GM10248 (cell line): ENCODE data around the gene ZNF33A.
"Not testable (repeated sequence)": the region's sequence is repeated elsewhere in the genome, so short reads cannot be mapped to it uniquely, and the experiment has no call there.

Experiments
- CTCF ChIA-PET: fragments of 300-600 bp; sonication (Branson Sonifier 250); formaldehyde crosslinking; extraction: SDS; loops from one replicate; lab custom pipeline; 2021; ENCODE audit warnings: antibody characterized with exemption; lab: Yijun Ruan, JAX
- POLR2A ChIA-PET: fragments of 350-650 bp; sonication (Branson Sonifier 250); formaldehyde crosslinking; extraction: SDS; loops from one replicate; lab custom pipeline; 2020; ENCODE audit warnings: antibody characterized with exemption; lab: Yijun Ruan, JAX
- DNase-seq: peaks from one replicate; pipeline ENCODE4 v3.0.0; 2012; ENCODE audit errors: extremely low spot score
- TF ChIP-seq, protein P1 (sequence below): IDR thresholded peaks from 2 replicates; pipeline ENCODE4 v1.5.1; 2012; ENCODE audit warnings: mild to moderate bottlenecking, low read depth; ENCODE audit errors: extremely low read depth, missing control alignments, control extremely low read depth

Gene ZNF33A

DNA sequence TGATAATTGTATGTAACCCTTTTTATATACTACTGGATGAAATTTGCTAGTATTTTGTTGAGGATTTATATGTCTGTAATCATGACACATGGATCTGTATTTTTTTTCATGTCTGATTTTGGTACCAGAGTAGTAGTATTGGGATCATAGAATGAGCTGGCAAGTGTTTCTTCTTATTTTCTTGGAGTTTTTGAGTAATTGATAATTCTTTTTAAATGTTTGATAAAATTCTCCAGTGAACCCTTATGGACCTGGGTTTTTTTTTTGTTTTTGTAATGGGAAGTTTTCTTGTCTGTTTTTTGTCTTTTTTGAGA lies 28.4 kb downstream of the ZNF33A start:
- POLR2A ChIA-PET: interaction anchor here (0.7 kb wide), 1 partner anchor 9 kb away, joined by 5 read pairs; no protein-coding TSS in a partner anchor
- CTCF ChIA-PET: no interaction called here
- TF ChIP-seq, protein P1, sequence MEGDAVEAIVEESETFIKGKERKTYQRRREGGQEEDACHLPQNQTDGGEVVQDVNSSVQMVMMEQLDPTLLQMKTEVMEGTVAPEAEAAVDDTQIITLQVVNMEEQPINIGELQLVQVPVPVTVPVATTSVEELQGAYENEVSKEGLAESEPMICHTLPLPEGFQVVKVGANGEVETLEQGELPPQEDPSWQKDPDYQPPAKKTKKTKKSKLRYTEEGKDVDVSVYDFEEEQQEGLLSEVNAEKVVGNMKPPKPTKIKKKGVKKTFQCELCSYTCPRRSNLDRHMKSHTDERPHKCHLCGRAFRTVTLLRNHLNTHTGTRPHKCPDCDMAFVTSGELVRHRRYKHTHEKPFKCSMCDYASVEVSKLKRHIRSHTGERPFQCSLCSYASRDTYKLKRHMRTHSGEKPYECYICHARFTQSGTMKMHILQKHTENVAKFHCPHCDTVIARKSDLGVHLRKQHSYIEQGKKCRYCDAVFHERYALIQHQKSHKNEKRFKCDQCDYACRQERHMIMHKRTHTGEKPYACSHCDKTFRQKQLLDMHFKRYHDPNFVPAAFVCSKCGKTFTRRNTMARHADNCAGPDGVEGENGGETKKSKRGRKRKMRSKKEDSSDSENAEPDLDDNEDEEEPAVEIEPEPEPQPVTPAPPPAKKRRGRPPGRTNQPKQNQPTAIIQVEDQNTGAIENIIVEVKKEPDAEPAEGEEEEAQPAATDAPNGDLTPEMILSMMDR: no peak

DNA sequence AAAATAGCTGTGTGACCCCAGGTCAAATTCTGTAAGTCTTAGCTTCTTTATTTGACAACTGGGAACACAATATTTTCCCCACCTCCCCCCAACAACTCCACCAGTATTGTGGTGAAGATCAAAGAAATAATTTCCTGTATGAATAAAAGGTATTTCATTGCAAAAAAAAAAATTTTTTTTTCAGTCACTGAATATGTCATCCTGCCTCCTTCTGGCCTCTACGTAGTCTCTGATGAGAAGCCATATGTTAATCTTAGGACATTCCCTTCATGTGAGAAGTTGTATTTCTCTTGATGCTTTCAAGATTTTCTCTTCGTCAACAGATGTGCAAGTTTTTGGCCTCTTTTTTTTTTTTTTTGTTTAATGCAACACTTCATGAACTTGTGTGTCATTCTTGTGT lies 33.0 kb downstream of the ZNF33A start:
- CTCF ChIA-PET: interaction anchor here (0.7 to 1.3 kb wide), 2 partner anchors 8 to 20 kb away, joined by 3 to 4 read pairs; no protein-coding TSS in a partner anchor
- POLR2A ChIA-PET: no interaction called here
- TF ChIP-seq, protein P1: no peak
- DNase-seq: no peak

More for the DNA sequence above, 28.4 kb downstream of the ZNF33A start:
- DNase-seq: no peak

- TF ChIP-seq, protein P1: no peak
- no peak for DNase-seq
- ChIA-PET POLR2A (no interaction called here), CTCF (no interaction called here)
Observed at GRCh38 chr10:38045129-38045528, 34.7 kb downstream of the ZNF33A start.

GRCh38 chr10:38047666-38048065 lies 37.2 kb downstream of the ZNF33A start:
- CTCF ChIA-PET: interaction anchor here (0.9 to 1.6 kb wide), 3 partner anchors 10 to 46 kb away, joined by 3 to 4 read pairs (median 3); partner anchors contain the start of gene ZNF37A
- DNase-seq: no peak
- POLR2A ChIA-PET: interaction anchor here (0.6 kb wide), 1 partner anchor 9 kb away, joined by 5 read pairs; no protein-coding TSS in a partner anchor
- TF ChIP-seq, protein P1: no peak

GRCh38 chr10:38050212-38050611 lies 39.7 kb downstream of the ZNF33A start:
- DNase-seq: no peak

GRCh38 chr10:38054361-38054797 lies 43.9 kb downstream of the ZNF33A start:
- ChIA-PET CTCF (no interaction called here), POLR2A (no interaction called here)
- TF ChIP-seq, protein P1: no peak
- DNase-seq: no peak

More at GRCh38 chr10:38050212-38050611, 39.7 kb downstream of the ZNF33A start:
- TF ChIP-seq, protein P1: no peak
- POLR2A ChIA-PET: no interaction called here
- CTCF ChIA-PET: no interaction called here

DNA sequence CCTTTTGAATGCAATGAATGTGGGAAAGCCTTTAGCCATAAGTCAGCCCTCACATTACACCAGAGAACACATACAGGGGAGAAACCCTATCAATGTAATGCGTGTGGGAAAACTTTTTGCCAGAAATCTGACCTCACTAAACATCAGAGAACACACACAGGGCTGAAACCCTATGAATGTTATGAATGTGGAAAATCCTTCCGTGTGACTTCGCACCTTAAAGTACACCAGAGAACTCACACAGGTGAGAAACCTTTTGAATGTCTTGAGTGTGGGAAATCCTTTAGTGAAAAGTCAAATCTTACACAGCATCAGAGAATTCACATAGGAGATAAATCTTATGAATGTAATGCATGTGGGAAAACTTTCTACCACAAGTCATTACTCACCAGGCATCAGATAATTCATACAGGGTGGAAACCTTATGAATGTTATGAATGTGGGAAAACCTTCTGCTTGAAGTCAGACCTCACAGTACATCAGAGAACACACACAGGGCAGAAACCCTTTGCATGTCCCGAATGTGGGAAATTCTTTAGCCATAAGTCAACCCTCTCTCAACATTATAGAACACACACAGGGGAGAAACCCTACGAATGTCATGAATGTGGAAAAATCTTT lies 44.9 kb downstream of the ZNF33A start:
- CTCF ChIA-PET, POLR2A ChIA-PET, DNase-seq: not testable (repeated sequence)

DNA sequence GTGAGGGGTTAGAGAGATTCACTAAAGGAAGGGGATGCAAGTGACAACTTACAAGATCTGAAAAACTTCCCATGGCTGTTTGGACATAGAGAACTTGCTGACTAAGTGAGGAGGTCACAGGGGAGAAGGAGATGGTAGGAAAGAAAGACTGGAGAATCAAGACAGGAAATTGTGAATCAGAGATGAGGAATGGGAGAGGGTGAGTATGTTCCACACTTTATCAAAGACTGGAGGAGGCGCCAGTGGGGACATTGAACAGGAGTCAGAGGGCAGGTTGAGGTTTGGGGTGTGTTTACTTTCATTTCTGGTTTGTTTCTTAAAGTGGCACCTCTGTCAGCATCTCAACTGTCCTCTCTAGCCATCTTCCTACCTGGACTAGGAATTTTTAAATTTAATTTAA lies 59.2 kb downstream of the ZNF33A start:
- POLR2A ChIA-PET, DNase-seq, CTCF ChIA-PET: not testable (repeated sequence)
